Activated CD4-positive, alpha-beta T cell treated with anti-CD3 and anti-CD28 coated beads for 48 hours (primary cell): ENCODE data around the gene TEX50.
"Not testable (repeated sequence)": the region's sequence is repeated elsewhere in the genome, so short reads cannot be mapped to it uniquely, and the experiment has no call there.

Experiments used
- DNase-seq: peaks from one replicate; pipeline ENCODE4 v3.0.0-alpha.2; 2020

TEX50 gene

GRCh38 chr1:173635116-173635515, at the start of gene TEX50:
TSS of gene TEX50 (plus strand) at chr1:173635338. CDS start at chr1:173635522, 184 bp downstream.
- DNase-seq, result no peak

- DNase-seq, result no peak
These were observed 44.6 kb upstream of the TEX50 start for GRCh38 chr1:173590557-173590956.

GRCh38 chr1:173591138-173591537, 44.0 kb upstream of the TEX50 start:
- not testable (repeated sequence) for DNase-seq

GRCh38 chr1:173596097-173596825, 38.9 kb upstream of the TEX50 start:
- no peak for DNase-seq

GRCh38 chr1:173601588-173601987, 33.5 kb upstream of the TEX50 start:
- DNase-seq, result no peak

GRCh38 chr1:173603056-173603591, 32.0 kb upstream of the TEX50 start, which contains the start of gene SLC9C2:
TSS of gene SLC9C2 (minus strand) at chr1:173603072. CDS start at chr1:173601776, 1,296 bp downstream.
- DNase-seq, result no peak

- no peak for DNase-seq
These were observed 26.5 kb upstream of the TEX50 start for GRCh38 chr1:173608503-173609216.

- not testable (repeated sequence) for DNase-seq
These were observed 22.1 kb upstream of the TEX50 start for GRCh38 chr1:173613086-173613485.

- DNase-seq, result no peak
These were observed 18.3 kb upstream of the TEX50 start for GRCh38 chr1:173616859-173617258.

- no peak for DNase-seq
These were observed 7.9 kb upstream of the TEX50 start for GRCh38 chr1:173627269-173627668.

- no peak for DNase-seq
These were observed 6.2 kb upstream of the TEX50 start for GRCh38 chr1:173628888-173629287.

- DNase-seq, result not testable (repeated sequence)
These were observed 2.3 kb downstream of the TEX50 start for GRCh38 chr1:173637236-173638042.

- no peak for DNase-seq
These were observed 3.2 kb downstream of the TEX50 start for GRCh38 chr1:173638043-173639021.

- no peak for DNase-seq
These were observed 4.0 kb downstream of the TEX50 start for GRCh38 chr1:173639102-173639501.

- not testable (repeated sequence) for DNase-seq
These were observed 7.5 kb downstream of the TEX50 start for GRCh38 chr1:173642450-173643139.

GRCh38 chr1:173646656-173647055, 11.5 kb downstream of the TEX50 start:
- no peak for DNase-seq

GRCh38 chr1:173648880-173649605, 13.9 kb downstream of the TEX50 start:
- DNase-seq, result no peak

- no peak for DNase-seq
These were observed 25.2 kb downstream of the TEX50 start for GRCh38 chr1:173660306-173660705.

GRCh38 chr1:173661271-173661670, 26.1 kb downstream of the TEX50 start:
- DNase-seq, result no peak

- DNase-seq, result no peak
These were observed 26.6 kb downstream of the TEX50 start for GRCh38 chr1:173661763-173662162.
